ENCODE measurements around the gene PHLDB1.

DNA sequence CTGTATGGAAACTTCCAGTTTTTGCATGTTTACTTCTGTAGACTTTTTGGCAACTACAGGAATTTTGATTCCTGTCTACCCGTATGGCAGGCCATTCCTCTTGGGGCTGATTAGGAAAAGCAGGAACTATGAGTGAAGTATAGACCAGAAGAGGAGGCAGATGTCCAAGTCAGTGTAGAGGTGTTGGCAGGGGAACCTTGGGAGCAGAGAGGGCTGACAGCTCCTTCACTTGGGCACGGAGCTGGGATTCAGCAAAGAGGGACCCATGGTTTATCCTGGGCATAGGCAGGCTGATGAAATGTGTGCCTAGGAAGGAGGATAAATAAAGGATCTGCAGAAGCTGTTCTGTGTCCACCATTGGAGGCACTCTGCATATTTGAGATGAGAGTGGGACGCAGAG, 39.0 kb downstream of the PHLDB1 start:
- TF ChIP-seq, protein P1, sequence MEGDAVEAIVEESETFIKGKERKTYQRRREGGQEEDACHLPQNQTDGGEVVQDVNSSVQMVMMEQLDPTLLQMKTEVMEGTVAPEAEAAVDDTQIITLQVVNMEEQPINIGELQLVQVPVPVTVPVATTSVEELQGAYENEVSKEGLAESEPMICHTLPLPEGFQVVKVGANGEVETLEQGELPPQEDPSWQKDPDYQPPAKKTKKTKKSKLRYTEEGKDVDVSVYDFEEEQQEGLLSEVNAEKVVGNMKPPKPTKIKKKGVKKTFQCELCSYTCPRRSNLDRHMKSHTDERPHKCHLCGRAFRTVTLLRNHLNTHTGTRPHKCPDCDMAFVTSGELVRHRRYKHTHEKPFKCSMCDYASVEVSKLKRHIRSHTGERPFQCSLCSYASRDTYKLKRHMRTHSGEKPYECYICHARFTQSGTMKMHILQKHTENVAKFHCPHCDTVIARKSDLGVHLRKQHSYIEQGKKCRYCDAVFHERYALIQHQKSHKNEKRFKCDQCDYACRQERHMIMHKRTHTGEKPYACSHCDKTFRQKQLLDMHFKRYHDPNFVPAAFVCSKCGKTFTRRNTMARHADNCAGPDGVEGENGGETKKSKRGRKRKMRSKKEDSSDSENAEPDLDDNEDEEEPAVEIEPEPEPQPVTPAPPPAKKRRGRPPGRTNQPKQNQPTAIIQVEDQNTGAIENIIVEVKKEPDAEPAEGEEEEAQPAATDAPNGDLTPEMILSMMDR (IDR thresholded peaks at IDR 0.05): no peak
- TF ChIP-seq POLR2A (IDR thresholded peaks at IDR 0.05): no peak

Measured in esophagus squamous epithelium (tissue), 4 donors.